ENCODE data around the gene OTOGL.

- no peak for TF ChIP-seq CTCF (IDR thresholded peaks at IDR 0.05)
- no peak for TF ChIP-seq POLR2A (IDR thresholded peaks at IDR 0.05)
- TF ChIP-seq POLR2AphosphoS5 (IDR thresholded peaks at IDR 0.05): no peak
These were observed 35.1 kb upstream of the OTOGL start for GRCh38 chr12:80064269-80064668.

All from breast epithelium (tissue), 3 donors.